Inferior parietal cortex (tissue), 1 donor: Measurements from ENCODE around the gene PDSS1.
"Not testable (repeated sequence)": the region's sequence is repeated elsewhere in the genome, so short reads cannot be mapped to it uniquely, and the experiment has no call there.

Experiments used
- DNase-seq: peaks from one replicate; pipeline ENCODE4 v3.0.0-alpha.2; 2016; ENCODE audit errors: extremely low spot score

Gene PDSS1

DNA sequence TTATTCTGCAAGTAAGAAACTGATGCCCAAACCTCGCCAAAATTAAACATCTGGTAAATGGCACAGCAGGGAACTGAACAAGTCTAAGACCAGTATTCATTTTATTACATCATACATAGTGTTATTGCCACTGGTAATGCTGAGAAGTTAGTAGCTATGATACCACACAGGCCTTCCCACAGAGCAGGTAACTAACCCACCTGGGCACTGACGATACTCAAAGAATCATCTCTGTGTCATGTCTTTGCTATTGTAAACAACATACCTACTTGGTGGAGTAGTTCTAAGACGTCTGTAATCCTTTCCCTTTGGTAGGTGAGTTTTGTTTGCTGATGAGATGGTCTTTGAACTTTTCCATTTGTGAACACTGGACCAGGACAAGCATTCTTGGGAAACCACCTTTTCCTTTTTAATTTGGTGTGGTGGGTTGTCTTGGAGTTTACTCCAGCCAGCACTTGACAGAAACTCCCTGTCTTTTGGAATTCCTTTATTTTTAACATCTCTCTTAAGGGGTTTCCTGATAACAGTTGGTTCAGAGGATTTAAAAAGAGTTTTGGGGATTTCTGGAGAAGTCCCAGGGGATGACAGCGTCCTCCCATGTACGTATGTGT, 40.9 kb downstream of the PDSS1 start:
- no peak for DNase-seq

- no peak for DNase-seq
Measured at GRCh38 chr10:26739071-26739631, 41.6 kb downstream of the PDSS1 start.

GRCh38 chr10:26741368-26741767, 43.9 kb downstream of the PDSS1 start:
- no peak for DNase-seq

DNA sequence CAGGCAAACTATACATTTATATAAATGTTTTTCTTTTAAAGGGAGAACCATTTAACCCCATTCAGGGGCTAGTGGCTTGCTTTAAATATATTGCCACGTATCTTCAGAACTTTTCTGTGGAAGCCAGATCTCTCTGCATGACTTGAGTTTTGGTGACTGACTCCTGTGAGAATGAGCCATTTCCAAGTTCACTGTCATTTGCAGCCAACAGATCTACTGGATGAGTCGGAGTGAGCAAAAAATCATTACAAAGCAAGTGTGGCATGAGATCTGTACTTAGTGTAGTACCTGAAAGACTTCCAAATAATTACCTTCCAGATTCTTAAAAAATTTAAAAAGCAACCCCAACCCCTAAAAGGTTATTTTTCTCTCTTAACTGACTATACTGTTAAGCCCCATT, 45.6 kb downstream of the PDSS1 start:
- DNase-seq, result no peak

DNA sequence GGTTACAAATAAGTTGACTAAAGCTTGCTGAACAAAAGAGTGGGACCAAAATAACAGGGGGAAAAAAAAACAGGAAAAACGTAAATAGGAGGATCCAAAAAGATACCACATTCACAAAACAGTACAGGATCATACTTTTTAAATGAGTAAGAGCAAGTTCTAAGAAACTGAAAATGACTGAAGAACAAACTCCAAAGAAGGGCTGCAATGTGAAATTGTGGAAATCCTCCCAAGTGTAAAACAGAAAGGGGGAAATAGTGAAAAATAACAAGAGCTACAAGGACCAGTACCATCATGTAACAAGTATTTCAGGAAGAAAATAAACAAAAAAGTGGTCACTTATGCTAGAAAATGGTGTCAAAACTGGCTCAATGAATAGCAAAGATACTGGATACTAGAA, 46.3 kb downstream of the PDSS1 start:
- DNase-seq, result no peak

DNA sequence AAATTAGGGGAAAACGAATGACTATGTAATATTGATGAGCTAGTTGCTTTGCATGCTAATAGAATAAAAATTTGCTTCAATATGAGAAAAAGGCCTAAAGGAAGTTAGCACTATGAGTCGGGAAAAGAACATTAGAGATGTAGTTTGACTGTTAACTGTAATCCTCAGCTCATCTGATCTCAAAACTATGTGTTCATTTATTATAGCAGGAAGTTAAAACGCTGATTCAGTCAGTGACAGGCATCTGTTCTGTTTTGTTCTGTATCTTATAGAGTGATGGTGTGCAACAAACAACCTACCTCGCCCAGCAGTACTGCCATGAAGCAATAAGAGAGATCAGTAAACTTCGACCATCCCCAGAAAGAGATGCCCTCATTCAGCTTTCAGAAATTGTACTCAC, 48.6 kb downstream of the PDSS1 start:
- no peak for DNase-seq

- DNase-seq, result no peak
Measured at GRCh38 chr10:26755443-26755903, 58.0 kb downstream of the PDSS1 start.

DNA sequence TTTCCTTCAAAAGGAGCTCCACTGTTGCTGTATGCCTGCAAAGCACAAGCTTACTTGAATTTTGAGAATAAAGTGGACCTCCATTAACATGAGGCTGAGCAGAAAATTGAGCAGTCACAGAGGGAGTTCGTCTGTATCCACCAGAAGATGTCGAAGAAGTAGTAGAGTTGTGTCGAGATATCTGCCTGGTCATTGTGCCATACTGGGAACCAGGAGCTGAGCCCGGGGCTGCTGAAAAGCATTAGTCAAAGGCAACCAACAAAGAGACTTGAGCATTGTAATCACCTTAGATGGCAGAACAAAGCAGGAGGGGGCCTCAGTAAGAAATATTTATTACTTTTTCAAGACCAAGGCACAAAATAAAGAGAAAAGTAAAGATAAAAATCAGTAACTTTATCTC, 61.5 kb downstream of the PDSS1 start:
- no peak for DNase-seq

DNA sequence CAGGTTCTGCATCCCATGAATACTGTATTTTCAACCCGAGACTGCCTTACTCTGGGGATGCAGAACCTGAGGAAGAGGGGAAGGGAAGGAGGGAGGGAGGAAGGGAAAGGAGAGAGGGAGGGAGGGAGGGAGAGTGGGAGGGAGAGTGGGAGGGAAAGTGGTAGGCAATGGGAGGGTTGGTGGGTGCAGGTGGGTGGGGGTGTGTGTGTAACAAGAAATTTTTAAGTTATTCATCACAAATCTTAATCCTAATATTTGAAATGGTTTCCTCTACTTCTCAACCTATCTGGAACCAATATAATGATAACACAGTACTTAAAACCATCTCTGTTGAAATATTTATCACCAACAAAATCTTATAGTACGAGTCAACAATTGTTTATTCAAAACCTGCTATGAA, 68.0 kb downstream of the PDSS1 start:
- DNase-seq, result no peak

DNA sequence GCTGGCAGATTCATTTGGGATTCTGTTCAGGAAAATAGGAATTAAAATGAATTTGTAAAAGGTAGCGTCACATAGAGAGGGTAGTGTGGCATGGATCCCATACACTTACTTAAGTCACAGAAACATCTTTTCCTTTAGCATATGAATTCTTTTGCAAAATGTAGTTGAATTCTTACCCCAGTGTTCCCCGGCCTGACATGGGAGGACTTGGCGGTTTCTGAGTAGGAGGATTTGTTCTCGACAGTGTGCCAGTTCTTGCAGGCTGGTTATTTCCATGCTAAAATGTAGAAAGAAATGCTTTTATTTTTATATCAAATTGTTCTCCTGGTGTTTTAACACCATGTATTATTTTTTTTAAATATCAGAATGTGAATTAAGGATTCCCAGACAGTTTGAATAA, 72.6 kb downstream of the PDSS1 start:
- peak; percentile 53 for DNase-seq

DNA sequence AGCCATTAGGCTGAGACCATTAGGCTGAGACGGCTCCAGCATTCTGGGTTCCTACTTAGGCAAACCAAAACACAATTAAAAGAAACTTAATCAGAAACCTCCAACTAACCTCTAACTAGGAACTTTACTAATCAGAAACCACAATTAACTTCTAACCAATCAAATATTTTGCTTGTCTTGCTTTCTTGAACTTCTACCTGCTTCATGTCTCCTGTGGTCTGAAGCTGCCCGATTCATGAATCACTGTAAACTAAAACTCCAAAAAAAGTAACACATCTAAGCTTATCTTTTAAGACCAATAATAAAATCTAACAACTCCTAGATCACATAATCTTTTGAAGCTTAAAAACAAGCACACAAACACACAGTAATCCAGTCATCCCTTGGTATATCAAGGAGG, 76.1 kb downstream of the PDSS1 start:
- no peak for DNase-seq

GRCh38 chr10:26776258-26776657, 78.8 kb downstream of the PDSS1 start:
- DNase-seq, result no peak

DNA sequence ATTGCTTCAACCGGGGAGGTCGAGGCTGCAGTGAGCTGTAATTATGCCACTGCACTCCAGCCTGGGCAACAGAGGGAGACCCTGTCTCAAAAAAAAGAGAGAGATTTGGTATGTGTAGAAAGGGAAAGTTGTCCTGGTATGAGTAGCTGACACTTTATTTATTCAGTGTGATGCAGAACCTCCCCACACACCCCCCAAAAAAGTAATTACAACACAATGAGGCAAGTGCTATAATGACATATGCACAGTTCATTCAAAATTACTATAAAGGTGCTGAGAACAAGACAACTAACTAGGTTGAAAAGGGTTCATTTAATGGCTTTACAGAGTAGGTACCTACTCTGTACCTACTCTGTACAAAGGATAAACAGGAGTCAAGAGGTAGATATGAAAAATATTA, 80.2 kb downstream of the PDSS1 start:
- no peak for DNase-seq

GRCh38 chr10:26779176-26779860, 81.8 kb downstream of the PDSS1 start:
- no peak for DNase-seq

GRCh38 chr10:26780106-26780792, 82.7 kb downstream of the PDSS1 start:
- no peak for DNase-seq

GRCh38 chr10:26780793-26781601, 83.5 kb downstream of the PDSS1 start:
- DNase-seq, result no peak

- no peak for DNase-seq
Measured at GRCh38 chr10:26781797-26782196, 84.3 kb downstream of the PDSS1 start.

GRCh38 chr10:26787362-26787761, 89.9 kb downstream of the PDSS1 start:
- DNase-seq, result peak; percentile 66

GRCh38 chr10:26789779-26790178, 92.3 kb downstream of the PDSS1 start:
- not testable (repeated sequence) for DNase-seq

- DNase-seq, result no peak
Measured at GRCh38 chr10:26790221-26790995, 92.9 kb downstream of the PDSS1 start.
